Measurements from ENCODE around the gene ZNF331. TPM values are rescaled to one million over a fixed set of nuclear protein-coding genes. Genes with fewer than 3 reads are reported as not detected.

The ZNF331 gene
- total RNA-seq, 4 donors from 2014 or later: 6.8 to 35.5 (median 11.9) TPM

- DNase-seq: no peak
- TF ChIP-seq POLR2A (IDR thresholded peaks at IDR 0.05) (no peak), CTCF (IDR thresholded peaks at IDR 0.05) (no peak)
- H3K4me1 ChIP-seq: no peaks in the 10 kb centered on the region
- H3K27ac ChIP-seq: no peak overlapping the region
- H3K9me3 ChIP-seq: no peaks in the 10 kb centered on the region
- H3K27me3 ChIP-seq: no peaks in the 10 kb centered on the region
- no peak overlapping the region for H3K4me3 ChIP-seq
- no peaks in the 10 kb centered on the region for H3K36me3 ChIP-seq
Measured at GRCh38 chr19:53621885-53622740, 84.2 kb downstream of the ZNF331 start.

- TF ChIP-seq POLR2A (IDR thresholded peaks at IDR 0.05) (no peak), CTCF (IDR thresholded peaks at IDR 0.05) (no peak)
- Histone ChIP-seq H3K4me1 (no peaks in the 10 kb centered on the region), H3K4me3 (no peak overlapping the region), H3K27ac (no peak overlapping the region), H3K36me3 (no peaks in the 10 kb centered on the region), H3K27me3 (no peaks in the 10 kb centered on the region), H3K9me3 (peaks cover 0 to 3% (median 0%) of the 10 kb centered on the region in 4 donors)
- DNase-seq: no peak
Measured at GRCh38 chr19:53624771-53625545, 87.0 kb downstream of the ZNF331 start.

GRCh38 chr19:53626486-53626885 is 88.5 kb downstream of the ZNF331 start:
- no peak for DNase-seq
- H3K9me3 ChIP-seq: peaks cover 0 to 3% (median 0%) of the 10 kb centered on the region in 4 donors
- H3K27ac ChIP-seq: no peak overlapping the region
- no peaks in the 10 kb centered on the region for H3K4me1 ChIP-seq
- TF ChIP-seq POLR2A (IDR thresholded peaks at IDR 0.05) (no peak), CTCF (IDR thresholded peaks at IDR 0.05) (no peak)
- H3K4me3 ChIP-seq: no peak overlapping the region
- H3K36me3 ChIP-seq: no peaks in the 10 kb centered on the region
- H3K27me3 ChIP-seq: no peaks in the 10 kb centered on the region

GRCh38 chr19:53626976-53627375 is 89.0 kb downstream of the ZNF331 start:
- no peak overlapping the region for H3K4me3 ChIP-seq
- H3K9me3 ChIP-seq: peaks cover 0 to 3% (median 0%) of the 10 kb centered on the region in 4 donors
- no peak for TF ChIP-seq POLR2A (IDR thresholded peaks at IDR 0.05)
- no peak for TF ChIP-seq CTCF (IDR thresholded peaks at IDR 0.05)
- H3K27ac ChIP-seq: no peak overlapping the region
- H3K27me3 ChIP-seq: no peaks in the 10 kb centered on the region
- no peaks in the 10 kb centered on the region for H3K4me1 ChIP-seq
- no peak for DNase-seq
- H3K36me3 ChIP-seq: no peaks in the 10 kb centered on the region

Other genes starting within 250 kb of the ZNF331 start
- 1 to 10 TPM; 6.6 to 7.4 (median 6.9) TPM for gene ZNF845, start 204.4 kb upstream of the ZNF331 start, total RNA-seq
- gene ZNF525, start 172.4 kb upstream of the ZNF331 start, total RNA-seq: 10 to 100 TPM in 2 of 4 donors, 1 to 10 TPM in 2; 6.0 to 13.2 (median 10.3) TPM
- 10 to 100 TPM in 2 of 4 donors, 1 to 10 TPM in 2; 7.5 to 17.1 (median 12.0) TPM for gene ZNF765, start 143.0 kb upstream of the ZNF331 start, total RNA-seq
- gene ZNF761, start 106.2 kb upstream of the ZNF331 start, total RNA-seq: 10 to 100 TPM in 2 of 4 donors, 1 to 10 TPM in 2; 6.8 to 24.8 (median 9.5) TPM
- gene ZNF813, start 70.4 kb upstream of the ZNF331 start, total RNA-seq: 10 to 100 TPM in 1 of 4 donors, 1 to 10 TPM in 3; 3.0 to 27.2 (median 5.8) TPM
- not detected for gene DPRX, start 93.9 kb downstream of the ZNF331 start, total RNA-seq